B cell (primary cell): ENCODE data around the gene DDX28.

Experiments used
- EZH2 ChIP-seq: IDR thresholded peaks from 2 replicates; pipeline ENCODE4 v1.6.1; 2012; ENCODE audit warnings: borderline replicate concordance, low read depth, mild to moderate bottlenecking, moderate library complexity, low read length; ENCODE audit not compliant: insufficient read depth, poor library complexity, severe bottlenecking
- TF ChIP-seq, protein P1 (sequence below): fragments of 200-600 bp; IDR thresholded peaks from one replicate; pipeline ENCODE4 v1.8.0; 2022; ENCODE audit warnings: antibody characterized with exemption, mild to moderate bottlenecking

DNA sequence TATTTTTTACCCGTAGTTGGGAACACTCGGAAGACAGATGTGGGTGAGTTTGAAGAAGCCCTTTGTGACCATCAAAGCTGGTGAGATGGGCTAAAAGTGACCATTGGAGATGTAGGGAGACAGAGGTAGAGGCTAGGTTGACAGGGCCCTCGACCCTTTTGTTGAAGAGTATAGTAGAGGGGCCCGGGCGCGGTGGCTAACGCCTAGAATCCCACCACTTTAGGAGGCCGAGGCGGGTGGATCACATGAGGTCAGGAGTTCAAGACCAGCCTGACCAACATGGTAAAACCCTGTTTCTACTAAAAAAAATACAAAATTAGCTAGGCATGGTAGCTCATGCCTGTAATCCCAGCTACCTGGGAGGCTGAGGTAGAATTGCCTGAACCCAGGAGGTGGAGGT lies 45.9 kb upstream of the DDX28 start:
- TF ChIP-seq, protein P1, sequence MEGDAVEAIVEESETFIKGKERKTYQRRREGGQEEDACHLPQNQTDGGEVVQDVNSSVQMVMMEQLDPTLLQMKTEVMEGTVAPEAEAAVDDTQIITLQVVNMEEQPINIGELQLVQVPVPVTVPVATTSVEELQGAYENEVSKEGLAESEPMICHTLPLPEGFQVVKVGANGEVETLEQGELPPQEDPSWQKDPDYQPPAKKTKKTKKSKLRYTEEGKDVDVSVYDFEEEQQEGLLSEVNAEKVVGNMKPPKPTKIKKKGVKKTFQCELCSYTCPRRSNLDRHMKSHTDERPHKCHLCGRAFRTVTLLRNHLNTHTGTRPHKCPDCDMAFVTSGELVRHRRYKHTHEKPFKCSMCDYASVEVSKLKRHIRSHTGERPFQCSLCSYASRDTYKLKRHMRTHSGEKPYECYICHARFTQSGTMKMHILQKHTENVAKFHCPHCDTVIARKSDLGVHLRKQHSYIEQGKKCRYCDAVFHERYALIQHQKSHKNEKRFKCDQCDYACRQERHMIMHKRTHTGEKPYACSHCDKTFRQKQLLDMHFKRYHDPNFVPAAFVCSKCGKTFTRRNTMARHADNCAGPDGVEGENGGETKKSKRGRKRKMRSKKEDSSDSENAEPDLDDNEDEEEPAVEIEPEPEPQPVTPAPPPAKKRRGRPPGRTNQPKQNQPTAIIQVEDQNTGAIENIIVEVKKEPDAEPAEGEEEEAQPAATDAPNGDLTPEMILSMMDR = no peak
- no peak for TF ChIP-seq EZH2
